Trophoblast cell (in vitro differentiated cells and primary cell): ENCODE data around the gene SOAT1.
"Not testable (repeated sequence)": the region's sequence is repeated elsewhere in the genome, so short reads cannot be mapped to it uniquely, and the experiment has no call there.

Source experiments
- DNase-seq, 2 donors: peaks; one replicate each; pipeline ENCODE4 v3.0.0-alpha.2; 2016
- H2AFZ ChIP-seq: 2 replicates; pipeline ENCODE4 v1.6.1; 2013; ENCODE audit warnings: low read length, moderate library complexity, mild to moderate bottlenecking; ENCODE audit not compliant: insufficient read depth, poor library complexity
- H2AK5ac ChIP-seq: 2 replicates; pipeline ENCODE4 v1.6.1; 2013; ENCODE audit warnings: mild to moderate bottlenecking, low read length
- H2BK120ac ChIP-seq: 2 replicates; pipeline ENCODE4 v1.6.1; 2013; ENCODE audit warnings: low read length, mild to moderate bottlenecking, moderate library complexity; ENCODE audit not compliant: insufficient read depth, poor library complexity
- H2BK12ac ChIP-seq: 2 replicates; pipeline ENCODE4 v1.6.1; 2013; ENCODE audit warnings: mild to moderate bottlenecking, low read length, moderate library complexity
- H2BK5ac ChIP-seq: 2 replicates; pipeline ENCODE4 v1.6.1; 2013; ENCODE audit warnings: low read length, low read depth, moderate library complexity, mild to moderate bottlenecking; ENCODE audit not compliant: poor library complexity
- H3K14ac ChIP-seq: 2 replicates; pipeline ENCODE4 v1.6.1; 2013; ENCODE audit warnings: mild to moderate bottlenecking, low read length
- H3K18ac ChIP-seq: 2 replicates; pipeline ENCODE4 v1.6.1; 2013; ENCODE audit warnings: mild to moderate bottlenecking, low read length
- H3K23ac ChIP-seq: 2 replicates; pipeline ENCODE4 v1.6.1; 2013; ENCODE audit warnings: low read length
- H3K27ac ChIP-seq: 2 replicates; pipeline ENCODE4 v1.5.1; 2013; ENCODE audit warnings: low read depth, mild to moderate bottlenecking, inconsistent platforms, low read length, moderate library complexity
- H3K27me3 ChIP-seq: 2 replicates; pipeline ENCODE4 v1.6.1; 2013; ENCODE audit warnings: inconsistent platforms, mild to moderate bottlenecking, low read length, moderate library complexity; ENCODE audit not compliant: insufficient read depth
- H3K36me3 ChIP-seq, 2 experiments: 1 replicate in 1 of 2; 2 replicates in 1 of 2; pipeline ENCODE4 v1.6.1; 2013; ENCODE audit warnings: low read length in 2 of 2, mild to moderate bottlenecking in 2 of 2, moderate library complexity in 1 of 2; ENCODE audit not compliant: insufficient read depth in 2 of 2, control insufficient read depth in 1 of 2
- H3K4ac ChIP-seq: 2 replicates; pipeline ENCODE4 v1.6.1; 2013; ENCODE audit warnings: low read depth, mild to moderate bottlenecking, low read length, moderate library complexity
- H3K4me1 ChIP-seq, 2 experiments: 1 replicate in 1 of 2; 2 replicates in 1 of 2; pipeline ENCODE4 v1.6.1; 2013; ENCODE audit warnings: low read length in 2 of 2, mild to moderate bottlenecking in 2 of 2, moderate library complexity in 1 of 2; ENCODE audit not compliant: insufficient read depth in 2 of 2, control insufficient read depth in 1 of 2
- H3K4me2 ChIP-seq: 2 replicates; pipeline ENCODE4 v1.6.1; 2013; ENCODE audit warnings: inconsistent platforms, mild to moderate bottlenecking, low read length, moderate library complexity
- H3K4me3 ChIP-seq: 2 replicates; pipeline ENCODE4 v1.5.1; 2013; ENCODE audit warnings: mild to moderate bottlenecking, low read depth, low read length, inconsistent platforms
- H3K79me1 ChIP-seq: one replicate; pipeline ENCODE4 v1.6.1; 2013; ENCODE audit warnings: low read length
- H3K79me2 ChIP-seq: 2 replicates; pipeline ENCODE4 v1.6.1; 2013; ENCODE audit warnings: low read length, mild to moderate bottlenecking; ENCODE audit not compliant: control insufficient read depth, insufficient read depth, poor library complexity
- H3K9ac ChIP-seq: 2 replicates; pipeline ENCODE4 v1.6.1; 2013; ENCODE audit warnings: mild to moderate bottlenecking, low read length
- H3K9me3 ChIP-seq: 2 replicates; pipeline ENCODE4 v1.6.1; 2013; ENCODE audit warnings: low read depth, mild to moderate bottlenecking, control low read depth, inconsistent platforms, low read length; ENCODE audit not compliant: insufficient read depth
- H4K12ac ChIP-seq: 2 replicates; pipeline ENCODE4 v1.6.1; 2013; ENCODE audit warnings: low read depth, mild to moderate bottlenecking, low read length, moderate library complexity
- H4K8ac ChIP-seq: 2 replicates; pipeline ENCODE4 v1.6.1; 2013; ENCODE audit warnings: low read depth, mild to moderate bottlenecking, low read length, moderate library complexity
- H4K91ac ChIP-seq: one replicate; pipeline ENCODE4 v1.6.1; 2013; ENCODE audit warnings: low read depth, mild to moderate bottlenecking, low read length, moderate library complexity
- WGBS: extraction: QIAGEN DNeasy Blood & Tissue Kit; methylation state at CpG from one replicate; pipeline ENCODE4 v1.1.7; 2013; ENCODE audit warnings: missing lambda C conversion rate; ENCODE audit not compliant: insufficient read length, insufficient coverage; ENCODE audit errors: extremely low coverage; 5-methylcytosine and 5-hydroxymethylcytosine counted together

SOAT1 gene

GRCh38 chr1:179384027-179384426 is 90.4 kb downstream of the SOAT1 start:
- Histone ChIP-seq H2BK12ac (no peak overlapping the region), H3K14ac (no peak overlapping the region)

GRCh38 chr1:179385510-179385909 is 91.9 kb downstream of the SOAT1 start:
- H4K8ac ChIP-seq: no peak overlapping the region
- no peak overlapping the region for H4K12ac ChIP-seq
- H2BK120ac ChIP-seq: no peak overlapping the region
- no peak overlapping the region for H3K9ac ChIP-seq
- H3K14ac ChIP-seq: no peak overlapping the region
- H4K91ac ChIP-seq: no peak overlapping the region
- no peak overlapping the region for H2BK5ac ChIP-seq
- H3K4ac ChIP-seq: no peak overlapping the region
- no peak overlapping the region for H3K18ac ChIP-seq
- H3K27me3 ChIP-seq: no peaks in the 10 kb centered on the region
- no peak overlapping the region for H3K4me3 ChIP-seq
- H3K79me1 ChIP-seq: no peaks in the 10 kb centered on the region
- WGBS: no CpG with 5 or more reads among the region's 1 CpG
- no peaks in the 10 kb centered on the region for H3K79me2 ChIP-seq
- no peak overlapping the region for H3K4me2 ChIP-seq
- H3K36me3 ChIP-seq: no peaks in the 10 kb centered on the region
- no peak for DNase-seq
- no peak overlapping the region for H3K23ac ChIP-seq
- H2AFZ ChIP-seq: no peak overlapping the region
- no peaks in the 10 kb centered on the region for H3K4me1 ChIP-seq
- no peak overlapping the region for H3K27ac ChIP-seq
- no peak overlapping the region for H2BK12ac ChIP-seq
- H3K9me3 ChIP-seq: no peaks in the 10 kb centered on the region
- no peak overlapping the region for H2AK5ac ChIP-seq

More at GRCh38 chr1:179384027-179384426, 90.4 kb downstream of the SOAT1 start:
- Histone ChIP-seq H3K79me2 (no peaks in the 10 kb centered on the region), H3K36me3 (no peaks in the 10 kb centered on the region), H3K4me1 (no peaks in the 10 kb centered on the region), H3K23ac (no peak overlapping the region), H3K9me3 (no peaks in the 10 kb centered on the region), H4K91ac (no peak overlapping the region), H3K4me2 (no peak overlapping the region), H2AFZ (no peak overlapping the region), H2AK5ac (no peak overlapping the region), H3K27ac (no peak overlapping the region), H3K27me3 (no peaks in the 10 kb centered on the region), H3K79me1 (no peaks in the 10 kb centered on the region), H3K9ac (no peak overlapping the region), H2BK5ac (no peak overlapping the region), H3K4ac (no peak overlapping the region), H3K18ac (no peak overlapping the region), H3K4me3 (no peak overlapping the region), H4K8ac (no peak overlapping the region), H4K12ac (no peak overlapping the region), H2BK120ac (no peak overlapping the region)
- no CpG with 5 or more reads among the region's 1 CpG for WGBS
- no peak for DNase-seq

GRCh38 chr1:179393721-179394120 is 100.1 kb downstream of the SOAT1 start:
- Histone ChIP-seq H2AFZ (no peak overlapping the region), H2BK120ac (no peak overlapping the region), H3K4ac (no peak overlapping the region), H3K36me3 (no peaks in the 10 kb centered on the region), H3K9me3 (no peaks in the 10 kb centered on the region), H3K79me1 (no peaks in the 10 kb centered on the region), H3K23ac (no peak overlapping the region), H3K4me2 (no peak overlapping the region), H3K27ac (no peak overlapping the region), H2AK5ac (no peak overlapping the region), H3K4me1 (no peaks in the 10 kb centered on the region), H3K18ac (no peak overlapping the region), H3K14ac (no peak overlapping the region), H2BK12ac (no peak overlapping the region), H3K4me3 (no peak overlapping the region), H3K9ac (no peak overlapping the region), H3K79me2 (no peaks in the 10 kb centered on the region), H4K91ac (no peak overlapping the region), H4K12ac (no peak overlapping the region), H2BK5ac (no peak overlapping the region), H4K8ac (no peak overlapping the region), H3K27me3 (no peaks in the 10 kb centered on the region)
- peak in 1 of 2 donors; percentile 55 for DNase-seq
- WGBS: no CpG with 5 or more reads among the region's 3 CpGs

GRCh38 chr1:179399399-179399798 is 105.8 kb downstream of the SOAT1 start:
- not testable (repeated sequence) for H3K36me3 ChIP-seq, H2BK120ac ChIP-seq, H3K4me2 ChIP-seq, H3K23ac ChIP-seq, H4K91ac ChIP-seq, H3K14ac ChIP-seq, H3K9me3 ChIP-seq, H4K12ac ChIP-seq, H3K4me3 ChIP-seq, H3K27me3 ChIP-seq, H4K8ac ChIP-seq, H3K4me1 ChIP-seq, H3K79me1 ChIP-seq, DNase-seq, H3K9ac ChIP-seq, H3K79me2 ChIP-seq, H3K4ac ChIP-seq, H2BK12ac ChIP-seq, H2AFZ ChIP-seq, H3K27ac ChIP-seq, H2AK5ac ChIP-seq, H3K18ac ChIP-seq, H2BK5ac ChIP-seq
- no CpG with 5 or more reads among the region's 2 CpGs for WGBS
